ENCODE data around the gene TMEM167A.
"Not testable (repeated sequence)": the region's sequence is repeated elsewhere in the genome, so short reads cannot be mapped to it uniquely, and the experiment has no call there.

The TMEM167A gene

DNA sequence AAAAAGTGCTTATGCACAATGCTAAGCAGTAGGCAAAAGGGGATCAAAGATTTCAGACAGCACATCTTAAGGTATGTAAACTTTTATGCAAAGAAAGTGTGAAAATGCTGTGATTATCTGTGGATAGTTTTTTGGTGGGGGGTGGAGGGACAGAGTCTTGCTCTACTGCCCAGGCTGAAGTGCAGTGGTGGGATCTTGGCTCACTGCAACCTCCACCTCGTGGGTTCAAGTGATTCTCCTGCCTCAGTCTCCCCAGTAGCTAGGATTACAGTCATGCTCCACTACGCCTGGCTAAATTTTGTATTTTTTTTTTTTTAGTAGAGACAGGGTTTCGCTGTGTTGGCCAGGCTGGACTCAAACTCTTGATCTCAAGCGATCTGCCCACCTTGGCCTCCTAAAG, 9.8 kb downstream of the TMEM167A start:
- H2BK5ac ChIP-seq (ENCODE audit: low read depth, low read length, poor library complexity, severe bottlenecking); H3K14ac ChIP-seq (ENCODE audit: low read length in 2 of 2); DNase-seq; H2BK12ac ChIP-seq (ENCODE audit: low read length in 2 of 2); H3K18ac ChIP-seq (ENCODE audit: low read depth in 1 of 2, low read length in 2 of 2); H4K8ac ChIP-seq (ENCODE audit: low read length); H2BK15ac ChIP-seq (ENCODE audit: low read depth, poor library complexity, severe bottlenecking); H3K4ac ChIP-seq (ENCODE audit: low read depth in 1 of 2, low read length in 2 of 2); H3K4me1 ChIP-seq (ENCODE audit: control insufficient read depth, insufficient read depth, low read depth, low read length); H3K9ac ChIP-seq (ENCODE audit: low read length); H2BK120ac ChIP-seq (ENCODE audit: low read depth, low read length); H3K9me3 ChIP-seq (ENCODE audit: control insufficient read depth, low read length); H4K91ac ChIP-seq (ENCODE audit: low read length); H3K79me1 ChIP-seq (replicated peaks; ENCODE audit: low read length, poor library complexity, severe bottlenecking); H3K4me3 ChIP-seq (ENCODE audit: insufficient read depth in 1 of 2, low read depth in 1 of 2, low read length in 2 of 2); H3K4me2 ChIP-seq (ENCODE audit: low read length, poor library complexity, severe bottlenecking); H3K23ac ChIP-seq (ENCODE audit: low read length in 2 of 2); H3K27ac ChIP-seq (ENCODE audit: low read length, poor library complexity, severe bottlenecking); H2AK5ac ChIP-seq (ENCODE audit: low read length, severe bottlenecking); H3K27me3 ChIP-seq (ENCODE audit: control insufficient read depth in 1 of 2, insufficient read depth in 1 of 2, low read length in 2 of 2); H2AFZ ChIP-seq (ENCODE audit: low read depth, low read length): not testable (repeated sequence)
- WGBS: 88% methylated on average over 1 of the region's 4 CpGs
- peaks cover 0 to 27% of the 10 kb centered on the region in 2 experiments for H3K36me3 ChIP-seq (ENCODE audit: control insufficient read depth in 1 of 2, insufficient read depth in 2 of 2, low read depth in 1 of 2, low read length in 2 of 2)

DNA sequence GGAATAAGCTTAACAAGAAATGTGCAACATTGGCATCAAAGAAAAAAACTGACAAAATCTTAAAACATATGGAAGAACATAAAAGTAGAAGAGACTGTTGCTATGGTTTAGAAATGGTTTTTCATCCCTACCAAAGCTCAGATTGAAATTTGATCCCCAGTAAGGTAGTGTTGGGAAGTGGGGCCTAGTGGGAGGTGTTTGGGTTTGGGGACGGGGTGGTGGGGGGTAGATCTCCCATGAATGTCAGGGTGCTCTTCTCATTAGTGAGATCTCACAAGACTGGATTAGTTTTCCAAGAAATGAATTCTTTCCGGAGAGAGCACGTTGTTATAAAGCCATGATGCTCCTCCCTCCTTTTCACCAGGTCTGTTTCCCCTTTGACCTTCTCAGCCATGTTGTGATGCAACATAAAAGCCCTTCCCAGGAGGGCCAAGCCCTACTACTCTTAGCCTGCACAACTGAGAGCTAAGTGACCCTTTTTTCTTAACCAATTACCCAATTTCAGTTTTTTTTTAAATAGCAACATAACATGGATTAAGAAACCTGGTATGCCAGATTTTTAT, 10.6 kb downstream of the TMEM167A start:
- Histone ChIP-seq H2BK120ac (ENCODE audit: low read depth, low read length) (no peak overlapping the region), H3K23ac (ENCODE audit: low read length in 2 of 2) (no peak overlapping the region), H3K36me3 (ENCODE audit: control insufficient read depth in 1 of 2, insufficient read depth in 2 of 2, low read depth in 1 of 2, low read length in 2 of 2) (peaks cover 0 to 34% of the 10 kb centered on the region in 2 experiments), H3K4me3 (ENCODE audit: insufficient read depth in 1 of 2, low read depth in 1 of 2, low read length in 2 of 2) (no peak overlapping the region), H2BK12ac (ENCODE audit: low read length in 2 of 2) (no peak overlapping the region), H4K91ac (ENCODE audit: low read length) (no peak overlapping the region), H3K4me2 (ENCODE audit: low read length, poor library complexity, severe bottlenecking) (no peak overlapping the region), H3K79me1 (replicated peaks; ENCODE audit: low read length, poor library complexity, severe bottlenecking) (no peaks in the 10 kb centered on the region), H3K27me3 (ENCODE audit: control insufficient read depth in 1 of 2, insufficient read depth in 1 of 2, low read length in 2 of 2) (no peaks in the 10 kb centered on the region), H2AFZ (ENCODE audit: low read depth, low read length) (no peak overlapping the region), H3K14ac (ENCODE audit: low read length in 2 of 2) (no peak overlapping the region), H2AK5ac (ENCODE audit: low read length, severe bottlenecking) (no peak overlapping the region), H3K4ac (ENCODE audit: low read depth in 1 of 2, low read length in 2 of 2) (no peak overlapping the region), H2BK5ac (ENCODE audit: low read depth, low read length, poor library complexity, severe bottlenecking) (no peak overlapping the region), H2BK15ac (ENCODE audit: low read depth, poor library complexity, severe bottlenecking) (no peak overlapping the region), H3K18ac (ENCODE audit: low read depth in 1 of 2, low read length in 2 of 2) (no peak overlapping the region), H3K4me1 (ENCODE audit: control insufficient read depth, insufficient read depth, low read depth, low read length) (no peaks in the 10 kb centered on the region), H3K9me3 (ENCODE audit: control insufficient read depth, low read length) (no peaks in the 10 kb centered on the region), H3K27ac (ENCODE audit: low read length, poor library complexity, severe bottlenecking) (no peak overlapping the region), H3K9ac (ENCODE audit: low read length) (no peak overlapping the region), H4K8ac (ENCODE audit: low read length) (no peak overlapping the region)
- DNase-seq: no peak
- 83% methylated on average over 3 of the region's 3 CpGs for WGBS

DNA sequence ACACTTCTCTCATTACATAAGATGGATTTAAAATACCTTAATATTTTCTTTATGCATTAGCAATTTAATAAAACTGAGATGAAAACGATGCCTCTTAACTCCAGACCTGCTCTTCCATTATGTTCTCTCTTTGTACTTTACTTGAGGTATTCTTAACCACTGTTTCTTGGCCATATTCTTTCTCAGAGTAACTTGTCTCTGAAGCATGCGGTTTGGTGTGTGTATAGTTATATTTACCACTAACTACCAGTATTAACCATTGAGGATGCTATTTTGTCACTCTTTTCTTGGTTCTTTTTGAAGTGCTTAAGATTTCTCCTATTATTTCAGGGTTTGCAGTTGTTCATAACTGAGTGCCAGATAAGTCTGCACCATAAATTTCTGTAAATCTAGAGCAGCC, 17.9 kb downstream of the TMEM167A start:
- Histone ChIP-seq H3K79me1 (replicated peaks; ENCODE audit: low read length, poor library complexity, severe bottlenecking) (peaks cover 6% of the 10 kb centered on the region), H2BK120ac (ENCODE audit: low read depth, low read length) (no peak overlapping the region), H2BK15ac (ENCODE audit: low read depth, poor library complexity, severe bottlenecking) (no peak overlapping the region), H3K4ac (ENCODE audit: low read depth in 1 of 2, low read length in 2 of 2) (no peak overlapping the region), H3K23ac (ENCODE audit: low read length in 2 of 2) (no peak overlapping the region), H3K4me2 (ENCODE audit: low read length, poor library complexity, severe bottlenecking) (no peak overlapping the region), H2BK12ac (ENCODE audit: low read length in 2 of 2) (no peak overlapping the region), H2BK5ac (ENCODE audit: low read depth, low read length, poor library complexity, severe bottlenecking) (no peak overlapping the region), H4K91ac (ENCODE audit: low read length) (no peak overlapping the region), H3K18ac (ENCODE audit: low read depth in 1 of 2, low read length in 2 of 2) (no peak overlapping the region), H3K4me1 (ENCODE audit: control insufficient read depth, insufficient read depth, low read depth, low read length) (no peaks in the 10 kb centered on the region), H3K9me3 (ENCODE audit: control insufficient read depth, low read length) (no peaks in the 10 kb centered on the region), H3K36me3 (ENCODE audit: control insufficient read depth in 1 of 2, insufficient read depth in 2 of 2, low read depth in 1 of 2, low read length in 2 of 2) (peaks cover 4 to 93% of the 10 kb centered on the region in 2 experiments), H3K27me3 (ENCODE audit: control insufficient read depth in 1 of 2, insufficient read depth in 1 of 2, low read length in 2 of 2) (no peaks in the 10 kb centered on the region), H3K4me3 (ENCODE audit: insufficient read depth in 1 of 2, low read depth in 1 of 2, low read length in 2 of 2) (no peak overlapping the region), H3K14ac (ENCODE audit: low read length in 2 of 2) (no peak overlapping the region), H2AK5ac (ENCODE audit: low read length, severe bottlenecking) (no peak overlapping the region), H3K9ac (ENCODE audit: low read length) (no peak overlapping the region), H2AFZ (ENCODE audit: low read depth, low read length) (no peak overlapping the region), H4K8ac (ENCODE audit: low read length) (no peak overlapping the region), H3K27ac (ENCODE audit: low read length, poor library complexity, severe bottlenecking) (no peak overlapping the region)
- DNase-seq: no peak
- WGBS: 100% methylated on average over 1 of the region's 2 CpGs

DNA sequence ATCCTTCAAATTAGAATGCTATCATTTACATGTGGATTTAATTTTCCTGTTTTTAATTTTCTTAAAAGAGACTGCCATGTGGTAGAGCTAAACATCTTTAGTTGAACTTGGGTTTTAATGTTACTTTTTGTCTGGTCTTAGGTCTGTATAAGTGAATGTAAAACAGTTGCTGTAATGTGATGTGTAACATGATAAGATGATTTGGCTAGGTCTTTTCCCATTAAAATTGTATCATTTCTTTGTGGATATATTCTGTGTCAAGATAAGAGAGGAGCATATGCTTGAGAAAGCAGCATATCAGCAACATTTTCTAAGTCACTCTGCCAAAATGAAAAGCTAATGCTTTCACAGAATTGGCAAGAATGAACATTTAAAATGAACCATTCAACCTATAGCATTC, 18.5 kb downstream of the TMEM167A start:
- Histone ChIP-seq H3K23ac (ENCODE audit: low read length in 2 of 2) (no peak overlapping the region), H3K4me3 (ENCODE audit: insufficient read depth in 1 of 2, low read depth in 1 of 2, low read length in 2 of 2) (no peak overlapping the region), H3K4ac (ENCODE audit: low read depth in 1 of 2, low read length in 2 of 2) (no peak overlapping the region), H2AFZ (ENCODE audit: low read depth, low read length) (no peak overlapping the region), H4K8ac (ENCODE audit: low read length) (no peak overlapping the region), H3K14ac (ENCODE audit: low read length in 2 of 2) (no peak overlapping the region), H3K9ac (ENCODE audit: low read length) (no peak overlapping the region), H3K9me3 (ENCODE audit: control insufficient read depth, low read length) (no peaks in the 10 kb centered on the region), H2BK12ac (ENCODE audit: low read length in 2 of 2) (no peak overlapping the region), H2BK5ac (ENCODE audit: low read depth, low read length, poor library complexity, severe bottlenecking) (no peak overlapping the region), H2BK15ac (ENCODE audit: low read depth, poor library complexity, severe bottlenecking) (no peak overlapping the region), H4K91ac (ENCODE audit: low read length) (no peak overlapping the region), H3K36me3 (ENCODE audit: control insufficient read depth in 1 of 2, insufficient read depth in 2 of 2, low read depth in 1 of 2, low read length in 2 of 2) (peaks cover 4 to 93% of the 10 kb centered on the region in 2 experiments), H2BK120ac (ENCODE audit: low read depth, low read length) (no peak overlapping the region), H3K27me3 (ENCODE audit: control insufficient read depth in 1 of 2, insufficient read depth in 1 of 2, low read length in 2 of 2) (no peaks in the 10 kb centered on the region), H3K18ac (ENCODE audit: low read depth in 1 of 2, low read length in 2 of 2) (no peak overlapping the region), H3K4me2 (ENCODE audit: low read length, poor library complexity, severe bottlenecking) (no peak overlapping the region), H3K4me1 (ENCODE audit: control insufficient read depth, insufficient read depth, low read depth, low read length) (no peaks in the 10 kb centered on the region), H2AK5ac (ENCODE audit: low read length, severe bottlenecking) (no peak overlapping the region), H3K79me1 (replicated peaks; ENCODE audit: low read length, poor library complexity, severe bottlenecking) (peaks cover 9% of the 10 kb centered on the region), H3K27ac (ENCODE audit: low read length, poor library complexity, severe bottlenecking) (no peak overlapping the region)
- no peak for DNase-seq

Measured in mesenchymal stem cell (in vitro differentiated cells and primary cell).